ENCODE measurements around the gene SLC25A48.

The SLC25A48 gene

GRCh38 chr5:135822286-135822685, 12.2 kb upstream of the SLC25A48 start:
- no peak overlapping the region for H3K4me3 ChIP-seq (ENCODE audit: low read depth, low read length, poor library complexity, severe bottlenecking)
- H3K4me2 ChIP-seq (ENCODE audit: low read length): no peak overlapping the region
- no peaks in the 10 kb centered on the region for H4K20me1 ChIP-seq (ENCODE audit: insufficient read depth, low read length)
- H3F3A ChIP-seq (ENCODE audit: insufficient read depth, low read length): no peaks in the 10 kb centered on the region
- H2AFZ ChIP-seq (ENCODE audit: low read length): no peak overlapping the region
- no peak overlapping the region for H3K27ac ChIP-seq (ENCODE audit: low read depth, low read length, poor library complexity, severe bottlenecking)
- no peaks in the 10 kb centered on the region for H3K79me2 ChIP-seq (ENCODE audit: insufficient read depth, low read length)
- TF ChIP-seq CTCF (IDR thresholded peaks at IDR 0.05; ENCODE audit: low read length): no peak
- no peak for TF ChIP-seq EZH2 (IDR thresholded peaks at IDR 0.05; ENCODE audit: borderline replicate concordance, low read length)
- no peaks in the 10 kb centered on the region for H3K9me2 ChIP-seq (ENCODE audit: low read depth, low read length)
- no peaks in the 10 kb centered on the region for H3K27me3 ChIP-seq (ENCODE audit: insufficient read depth, low read length)
- no peak overlapping the region for H3K9ac ChIP-seq (ENCODE audit: low read length)
- no peaks in the 10 kb centered on the region for H3K36me3 ChIP-seq (ENCODE audit: insufficient read depth, low read length)
- H3K4me1 ChIP-seq (ENCODE audit: insufficient read depth, low read length, severe bottlenecking): no peaks in the 10 kb centered on the region
- no peaks in the 10 kb centered on the region for H3K9me3 ChIP-seq (ENCODE audit: low read length)

DNA sequence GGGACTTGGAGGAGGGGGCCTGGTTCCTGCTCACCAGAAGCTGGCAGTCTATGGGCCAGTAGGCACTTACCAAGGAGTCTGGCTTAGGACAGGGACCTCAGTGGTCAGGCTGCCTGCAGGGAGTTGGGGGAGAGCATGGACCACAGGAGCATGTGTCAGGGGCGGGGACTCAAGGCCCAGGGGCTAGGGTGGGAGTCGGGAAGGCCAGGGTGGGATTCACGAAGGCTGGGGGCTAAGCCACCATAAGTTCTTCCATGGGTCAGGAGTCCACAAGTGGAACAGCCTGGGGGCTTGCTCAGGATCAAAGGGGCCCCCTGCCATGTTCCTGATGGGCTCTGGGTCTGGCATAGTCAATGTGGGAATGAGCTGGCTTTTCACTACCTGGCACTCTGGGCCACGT, 11.5 kb upstream of the SLC25A48 start:
- no peak for TF ChIP-seq EZH2 (IDR thresholded peaks at IDR 0.05; ENCODE audit: borderline replicate concordance, low read length)
- TF ChIP-seq CTCF (IDR thresholded peaks at IDR 0.05; ENCODE audit: low read length): no peak
- H3K4me1 ChIP-seq (ENCODE audit: insufficient read depth, low read length, severe bottlenecking): no peaks in the 10 kb centered on the region
- H2AFZ ChIP-seq (ENCODE audit: low read length): no peak overlapping the region
- no peak overlapping the region for H3K27ac ChIP-seq (ENCODE audit: low read depth, low read length, poor library complexity, severe bottlenecking)
- H3K9ac ChIP-seq (ENCODE audit: low read length): no peak overlapping the region
- no peaks in the 10 kb centered on the region for H4K20me1 ChIP-seq (ENCODE audit: insufficient read depth, low read length)
- H3K79me2 ChIP-seq (ENCODE audit: insufficient read depth, low read length): no peaks in the 10 kb centered on the region
- H3K4me3 ChIP-seq (ENCODE audit: low read depth, low read length, poor library complexity, severe bottlenecking): no peak overlapping the region
- no peaks in the 10 kb centered on the region for H3K9me2 ChIP-seq (ENCODE audit: low read depth, low read length)
- H3F3A ChIP-seq (ENCODE audit: insufficient read depth, low read length): no peaks in the 10 kb centered on the region
- no peaks in the 10 kb centered on the region for H3K9me3 ChIP-seq (ENCODE audit: low read length)
- no peak overlapping the region for H3K4me2 ChIP-seq (ENCODE audit: low read length)
- H3K27me3 ChIP-seq (ENCODE audit: insufficient read depth, low read length): no peaks in the 10 kb centered on the region
- H3K36me3 ChIP-seq (ENCODE audit: insufficient read depth, low read length): no peaks in the 10 kb centered on the region

DNA sequence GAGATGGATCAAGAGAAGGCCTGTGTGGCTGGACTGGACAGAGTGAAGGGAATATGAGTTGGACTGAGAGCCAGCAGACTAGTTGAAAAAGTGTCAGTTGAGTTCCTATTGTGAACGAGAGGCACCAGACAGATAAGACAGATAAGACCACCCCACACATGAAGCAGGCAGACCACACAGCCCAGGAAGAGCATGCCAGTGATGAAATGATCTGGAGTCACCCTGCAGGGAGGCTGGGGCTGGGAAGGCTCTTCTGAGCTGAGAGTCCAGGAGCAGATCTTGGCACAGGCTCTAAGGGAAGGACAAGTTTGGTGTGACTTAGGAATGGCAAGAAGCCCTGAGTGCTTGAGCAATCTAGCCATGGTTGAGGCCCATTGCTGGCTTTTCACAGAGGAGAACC, 10.6 kb upstream of the SLC25A48 start:
- H3F3A ChIP-seq (ENCODE audit: insufficient read depth, low read length): no peaks in the 10 kb centered on the region
- no peak overlapping the region for H3K4me2 ChIP-seq (ENCODE audit: low read length)
- H3K9ac ChIP-seq (ENCODE audit: low read length): no peak overlapping the region
- H3K4me3 ChIP-seq (ENCODE audit: low read depth, low read length, poor library complexity, severe bottlenecking): no peak overlapping the region
- no peaks in the 10 kb centered on the region for H3K9me2 ChIP-seq (ENCODE audit: low read depth, low read length)
- H3K4me1 ChIP-seq (ENCODE audit: insufficient read depth, low read length, severe bottlenecking): no peaks in the 10 kb centered on the region
- no peak overlapping the region for H3K27ac ChIP-seq (ENCODE audit: low read depth, low read length, poor library complexity, severe bottlenecking)
- H3K36me3 ChIP-seq (ENCODE audit: insufficient read depth, low read length): no peaks in the 10 kb centered on the region
- no peak for TF ChIP-seq CTCF (IDR thresholded peaks at IDR 0.05; ENCODE audit: low read length)
- TF ChIP-seq EZH2 (IDR thresholded peaks at IDR 0.05; ENCODE audit: borderline replicate concordance, low read length): no peak
- H3K9me3 ChIP-seq (ENCODE audit: low read length): no peaks in the 10 kb centered on the region
- H3K79me2 ChIP-seq (ENCODE audit: insufficient read depth, low read length): no peaks in the 10 kb centered on the region
- no peaks in the 10 kb centered on the region for H4K20me1 ChIP-seq (ENCODE audit: insufficient read depth, low read length)
- no peaks in the 10 kb centered on the region for H3K27me3 ChIP-seq (ENCODE audit: insufficient read depth, low read length)
- H2AFZ ChIP-seq (ENCODE audit: low read length): no peak overlapping the region
